MCF 10A (cell line): ENCODE data around the gene NAALADL1. TPM values are rescaled to one million over a fixed set of nuclear protein-coding genes. Genes with fewer than 3 reads are reported as not detected.

Experiments used
- BruUV-seq: library from RNA; stranded (reverse); fragments of 400-500 nt; replicated peaks from 2 replicates; lab custom pipeline; 2021; lab: Mats Ljungman, UMichigan
- CTCF ChIA-PET: fragments of 300-600 bp; sonication (Branson Sonifier 250); formaldehyde crosslinking; extraction: SDS; loops from one replicate; lab custom pipeline; 2021; ENCODE audit warnings: antibody characterized with exemption, inconsistent platforms; lab: Yijun Ruan, JAX
- POLR2A ChIA-PET: fragments of 300-600, 350-650 bp; sonication (Branson Sonifier 250); formaldehyde crosslinking; extraction: SDS; loops from one replicate; lab custom pipeline; 2020; ENCODE audit warnings: antibody characterized with exemption, inconsistent platforms; lab: Yijun Ruan, JAX
- DNase-seq: peaks from one replicate; pipeline ENCODE4 v3.0.0-alpha.2; 2018; ENCODE audit not compliant: unreplicated experiment
- H3K27ac Mint-ChIP-seq: one replicate; pipeline ENCODE4 v1.8.0; 2022; ENCODE audit warnings: mild to moderate bottlenecking, low read depth, mixed read lengths; ENCODE audit not compliant: unreplicated experiment
- H3K27me3 Mint-ChIP-seq: one replicate; pipeline ENCODE4 v1.8.0; 2022; ENCODE audit warnings: mixed read lengths; ENCODE audit not compliant: insufficient read depth, unreplicated experiment
- H3K36me3 Mint-ChIP-seq: one replicate; pipeline ENCODE4 v1.8.0; 2022; ENCODE audit warnings: mild to moderate bottlenecking, moderate library complexity, mixed read lengths; ENCODE audit not compliant: insufficient read depth, unreplicated experiment
- H3K4me1 Mint-ChIP-seq: one replicate; pipeline ENCODE4 v1.8.0; 2022; ENCODE audit warnings: mixed read lengths; ENCODE audit not compliant: insufficient read depth, unreplicated experiment
- H3K4me3 Mint-ChIP-seq: one replicate; pipeline ENCODE4 v1.8.0; 2022; ENCODE audit warnings: mild to moderate bottlenecking, moderate library complexity, mixed read lengths; ENCODE audit not compliant: unreplicated experiment
- H3K9me3 Mint-ChIP-seq: one replicate; pipeline ENCODE4 v1.8.0; 2022; ENCODE audit warnings: mixed read lengths; ENCODE audit not compliant: unreplicated experiment
- CTCF ChIP-seq: fragments of 200-600 bp; IDR thresholded peaks from one replicate; pipeline ENCODE4 v1.8.0; 2022; ENCODE audit warnings: antibody characterized with exemption, mild to moderate bottlenecking; ENCODE audit not compliant: unreplicated experiment
- intact Hi-C: fragments of 100-400 bp; cut with micrococcal nuclease; formaldehyde crosslinking; loops from 2 replicates; pipeline ENCODE4 v1.14.1; 2022
- total RNA-seq: library from RNA; stranded (reverse); gene quantifications from 2 replicates; pipeline ENCODE4 v1.2.3, GENCODE V29; 2022

Gene NAALADL1
- total RNA-seq, 1 experiment from 2014 or later = not detected

GRCh38 chr11:65064847-65065240 is 6.5 kb upstream of the NAALADL1 start:
- no peak for TF ChIP-seq CTCF
- ChIA-PET CTCF (interaction anchor here (0.7 kb wide), 1 partner anchor 21 kb away, joined by 3 read pairs; no protein-coding TSS in a partner anchor), POLR2A (interaction anchor here (1.6 kb wide), 1 partner anchor 32 kb away, joined by 5 read pairs; the partner anchor contains the start of gene VPS51)
- no peaks in the 10 kb centered on the region for H3K36me3 Mint-ChIP-seq
- H3K4me3 Mint-ChIP-seq = no peak overlapping the region
- no peaks in the 10 kb centered on the region for H3K27me3 Mint-ChIP-seq
- peaks cover 5% of the 10 kb centered on the region for H3K4me1 Mint-ChIP-seq
- H3K9me3 Mint-ChIP-seq = no peaks in the 10 kb centered on the region
- no TSS peak for BruUV-seq
- H3K27ac Mint-ChIP-seq = no peak overlapping the region
- DNase-seq = no peak
- intact Hi-C loops = no loop called here

- DNase-seq = no peak
- Mint-ChIP-seq H3K27ac (no peak overlapping the region), H3K27me3 (no peaks in the 10 kb centered on the region), H3K4me1 (peaks cover 5% of the 10 kb centered on the region), H3K9me3 (no peaks in the 10 kb centered on the region), H3K4me3 (no peak overlapping the region), H3K36me3 (no peaks in the 10 kb centered on the region)
- TF ChIP-seq CTCF = no peak
- ChIA-PET POLR2A (interaction anchor here (0.6 kb wide), 1 partner anchor 15 kb away, joined by 3 read pairs; no protein-coding TSS in a partner anchor), CTCF (interaction anchor here (0.6 to 0.7 kb wide), 2 partner anchors 22 to 215 kb away, joined by 3 read pairs; no protein-coding TSS in a partner anchor)
- intact Hi-C loops = no loop called here
- BruUV-seq = no TSS peak
These were observed 5.2 kb upstream of the NAALADL1 start for GRCh38 chr11:65063532-65063931.

GRCh38 chr11:65060913-65061408 is 2.6 kb upstream of the NAALADL1 start:
- no peaks in the 10 kb centered on the region for H3K27me3 Mint-ChIP-seq
- H3K27ac Mint-ChIP-seq = no peak overlapping the region
- intact Hi-C loops = no loop called here
- no TSS peak for BruUV-seq
- CTCF ChIA-PET = no interaction called here
- H3K4me1 Mint-ChIP-seq = peaks cover 5% of the 10 kb centered on the region
- H3K36me3 Mint-ChIP-seq = no peaks in the 10 kb centered on the region
- DNase-seq = peak; percentile 34
- no peak for TF ChIP-seq CTCF
- H3K4me3 Mint-ChIP-seq = no peak overlapping the region
- no peaks in the 10 kb centered on the region for H3K9me3 Mint-ChIP-seq
- POLR2A ChIA-PET = no interaction called here

- intact Hi-C loops = no loop called here
- CTCF ChIA-PET = interaction anchor here (0.7 kb wide), 1 partner anchor 10 kb away, joined by 3 read pairs; no protein-coding TSS in a partner anchor
These were observed 1.8 kb upstream of the NAALADL1 start for GRCh38 chr11:65059959-65060824.

More at GRCh38 chr11:65059959-65060824, 1.8 kb upstream of the NAALADL1 start:
- H3K36me3 Mint-ChIP-seq = no peaks in the 10 kb centered on the region
- H3K9me3 Mint-ChIP-seq = no peaks in the 10 kb centered on the region
- H3K4me3 Mint-ChIP-seq = no peak overlapping the region
- BruUV-seq = no TSS peak
- peaks cover 5% of the 10 kb centered on the region for H3K4me1 Mint-ChIP-seq
- POLR2A ChIA-PET = no interaction called here
- H3K27me3 Mint-ChIP-seq = no peaks in the 10 kb centered on the region
- DNase-seq = no peak
- TF ChIP-seq CTCF = no peak
- no peak overlapping the region for H3K27ac Mint-ChIP-seq
